Measurements from ENCODE around the gene PRRC2A.
A peak's percentile ranks its signal among the peaks of the same experiment; 100 is the strongest.
"Not testable (repeated sequence)": the region's sequence is repeated elsewhere in the genome, so short reads cannot be mapped to it uniquely, and the experiment has no call there.

Gene PRRC2A

GRCh38 chr6:31586008-31586407, 34.5 kb upstream of the PRRC2A start, which contains the start of gene LST1:
TSS of gene LST1 (plus strand) at chr6:31586277. CDS start at chr6:31587300, 1,023 bp downstream.
- peak; percentile 74 for DNase-seq

- peak; percentile 57 for DNase-seq
Measured at GRCh38 chr6:31586599-31587281, 33.8 kb upstream of the PRRC2A start.

GRCh38 chr6:31587791-31588777, 32.4 kb upstream of the PRRC2A start:
- peak; percentile 55 for DNase-seq

- DNase-seq: peak; percentile 73
Measured at GRCh38 chr6:31588871-31589650, 31.5 kb upstream of the PRRC2A start.

GRCh38 chr6:31590691-31591090, 29.8 kb upstream of the PRRC2A start:
- DNase-seq: not testable (repeated sequence)

- DNase-seq: no peak
Measured at GRCh38 chr6:31592396-31592771, 28.1 kb upstream of the PRRC2A start.

- DNase-seq: peak; percentile 60
Measured at GRCh38 chr6:31597006-31597405, 23.5 kb upstream of the PRRC2A start.

- DNase-seq: no peak
Measured at GRCh38 chr6:31607317-31607716, 13.2 kb upstream of the PRRC2A start.

- no peak for DNase-seq
Measured at GRCh38 chr6:31609519-31610406, 10.8 kb upstream of the PRRC2A start.

- DNase-seq: peak; percentile 24
Measured at GRCh38 chr6:31610968-31611367, 9.5 kb upstream of the PRRC2A start.

- peak; percentile 79 for DNase-seq
Measured at GRCh38 chr6:31614075-31614619, 6.4 kb upstream of the PRRC2A start.

- peak; percentile 76 for DNase-seq
Measured at GRCh38 chr6:31614684-31615578, 5.6 kb upstream of the PRRC2A start, which contains the start of gene AIF1. TSS of gene AIF1 (plus strand) at chr6:31615234. CDS start at chr6:31615330, 96 bp downstream.

- no peak for DNase-seq
Measured at GRCh38 chr6:31615748-31616147, 4.8 kb upstream of the PRRC2A start.

GRCh38 chr6:31617010-31617409, 3.5 kb upstream of the PRRC2A start:
- no peak for DNase-seq

- DNase-seq: peak; percentile 99
Measured at GRCh38 chr6:31619805-31620585, 520 bp upstream of the PRRC2A start.

GRCh38 chr6:31621320-31621939, 915 bp downstream of the PRRC2A start:
- DNase-seq: no peak

- DNase-seq: no peak
Measured at GRCh38 chr6:31621991-31622390, 1.5 kb downstream of the PRRC2A start.

GRCh38 chr6:31622684-31623091, 2.2 kb downstream of the PRRC2A start:
- peak; percentile 34 for DNase-seq

- no peak for DNase-seq
Measured at GRCh38 chr6:31624070-31624469, 3.6 kb downstream of the PRRC2A start.
